Activated naive CD4-positive, alpha-beta T cell treated with anti-CD3 and anti-CD28 coated beads for 36 hours (primary cell): Measurements from ENCODE around the gene C19orf12. TPM values are rescaled to one million over a fixed set of nuclear protein-coding genes. Genes with fewer than 3 reads are reported as not detected.

ENCODE experiments used
- CTCF ChIA-PET: fragments of 350-600 bp; sonication (Branson Sonifier 250); formaldehyde crosslinking; loops from one replicate; lab custom pipeline; 2021; ENCODE audit warnings: antibody characterized with exemption; lab: Charles Lee
- DNase-seq: peaks from one replicate; pipeline ENCODE4 v3.0.0-alpha.2; 2020
- H3K27ac Mint-ChIP-seq: one replicate; pipeline ENCODE4 v1.8.0; 2021; ENCODE audit warnings: mild to moderate bottlenecking, mixed read lengths
- H3K27me3 Mint-ChIP-seq: one replicate; pipeline ENCODE4 v1.8.0; 2021; ENCODE audit warnings: low read depth, mixed read lengths
- H3K36me3 Mint-ChIP-seq: one replicate; pipeline ENCODE4 v1.8.0; 2021; ENCODE audit warnings: low read depth, mixed read lengths
- H3K4me1 Mint-ChIP-seq: one replicate; pipeline ENCODE4 v1.8.0; 2021; ENCODE audit warnings: low read depth, mixed read lengths
- H3K4me3 Mint-ChIP-seq: one replicate; pipeline ENCODE4 v1.8.0; 2021; ENCODE audit warnings: mild to moderate bottlenecking, moderate library complexity, mixed read lengths
- H3K9me3 Mint-ChIP-seq: one replicate; pipeline ENCODE4 v1.8.0; 2021; ENCODE audit warnings: mixed read lengths
- intact Hi-C: fragments of 100-400 bp; cut with micrococcal nuclease; formaldehyde crosslinking; loops from one replicate; pipeline ENCODE4 v1.15.1; 2023
- total RNA-seq, 2 experiments: library from RNA; stranded (reverse); gene quantifications; one replicate each; pipeline ENCODE4 v1.2.3, GENCODE V29; 2021

C19orf12 gene
- total RNA-seq, 2 experiments from 2014 or later, result 21.6 to 24.3 TPM

- Mint-ChIP-seq H3K36me3 (no peaks in the 10 kb centered on the region), H3K4me1 (no peaks in the 10 kb centered on the region), H3K27me3 (no peaks in the 10 kb centered on the region), H3K4me3 (no peak overlapping the region), H3K9me3 (no peaks in the 10 kb centered on the region), H3K27ac (no peak overlapping the region)
- intact Hi-C loops, result no loop called here
- no peak for DNase-seq
- CTCF ChIA-PET, result interaction anchor here (0.9 to 1.6 kb wide), 4 partner anchors 8 to 121 kb away, joined by 3 to 7 read pairs (median 6); no protein-coding TSS in a partner anchor
These were observed 36.9 kb upstream of the C19orf12 start for GRCh38 chr19:29751932-29752331.

GRCh38 chr19:29750001-29750400 is 34.9 kb upstream of the C19orf12 start:
- intact Hi-C loops, result no loop called here
- H3K4me3 Mint-ChIP-seq, result no peak overlapping the region
- H3K27ac Mint-ChIP-seq, result no peak overlapping the region
- no peaks in the 10 kb centered on the region for H3K9me3 Mint-ChIP-seq
- H3K4me1 Mint-ChIP-seq, result no peaks in the 10 kb centered on the region
- no peaks in the 10 kb centered on the region for H3K27me3 Mint-ChIP-seq
- CTCF ChIA-PET, result interaction anchor here (0.7 to 1.3 kb wide), 2 partner anchors 9 to 15 kb away, joined by 4 to 8 read pairs; no protein-coding TSS in a partner anchor
- no peak for DNase-seq
- H3K36me3 Mint-ChIP-seq, result no peaks in the 10 kb centered on the region

GRCh38 chr19:29748996-29749849 is 34.2 kb upstream of the C19orf12 start:
- intact Hi-C loops, result no loop called here
- Mint-ChIP-seq H3K4me1 (no peaks in the 10 kb centered on the region), H3K36me3 (no peaks in the 10 kb centered on the region), H3K9me3 (no peaks in the 10 kb centered on the region), H3K27me3 (no peaks in the 10 kb centered on the region), H3K27ac (no peak overlapping the region), H3K4me3 (no peak overlapping the region)
- CTCF ChIA-PET, result interaction anchor here (0.7 to 1.3 kb wide), 2 partner anchors 10 to 16 kb away, joined by 4 to 8 read pairs; no protein-coding TSS in a partner anchor
- no peak for DNase-seq

GRCh38 chr19:29745253-29745652 is 30.2 kb upstream of the C19orf12 start:
- no peaks in the 10 kb centered on the region for H3K36me3 Mint-ChIP-seq
- no peaks in the 10 kb centered on the region for H3K27me3 Mint-ChIP-seq
- intact Hi-C loops, result no loop called here
- no peak overlapping the region for H3K4me3 Mint-ChIP-seq
- H3K9me3 Mint-ChIP-seq, result no peaks in the 10 kb centered on the region
- DNase-seq, result no peak
- no peaks in the 10 kb centered on the region for H3K4me1 Mint-ChIP-seq
- CTCF ChIA-PET, result no interaction called here
- H3K27ac Mint-ChIP-seq, result no peak overlapping the region

GRCh38 chr19:29743681-29744080 is 28.6 kb upstream of the C19orf12 start:
- CTCF ChIA-PET, result interaction anchor here (1.0 to 1.6 kb wide), 2 partner anchors 18 to 52 kb away, joined by 3 to 4 read pairs; no protein-coding TSS in a partner anchor
- Mint-ChIP-seq H3K27ac (no peak overlapping the region), H3K36me3 (no peaks in the 10 kb centered on the region), H3K9me3 (no peaks in the 10 kb centered on the region), H3K27me3 (no peaks in the 10 kb centered on the region), H3K4me1 (no peaks in the 10 kb centered on the region), H3K4me3 (no peak overlapping the region)
- intact Hi-C loops, result no loop called here
- DNase-seq, result no peak

DNA sequence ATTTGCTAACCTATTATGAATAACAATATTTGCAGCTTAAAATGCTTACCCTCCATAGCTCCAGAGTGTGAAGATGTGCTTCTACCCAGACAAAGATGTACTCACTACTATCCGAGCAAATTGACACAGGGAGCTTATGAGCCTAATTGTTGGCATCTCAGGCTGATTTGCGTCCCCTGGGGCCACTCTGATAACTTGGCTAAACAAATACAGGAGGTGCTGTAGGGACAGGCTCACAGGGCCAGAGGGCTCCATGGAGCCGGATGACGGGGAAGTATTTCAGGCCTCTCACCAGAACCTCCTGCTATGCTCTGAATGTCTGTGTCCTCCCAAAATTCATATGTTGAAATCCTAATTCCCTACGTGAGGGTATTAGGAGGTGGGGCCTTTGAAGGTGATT is 26.7 kb upstream of the C19orf12 start:
- H3K4me3 Mint-ChIP-seq, result no peak overlapping the region
- H3K4me1 Mint-ChIP-seq, result no peaks in the 10 kb centered on the region
- CTCF ChIA-PET, result interaction anchor here (0.6 to 2.0 kb wide), 2 partner anchors 11 to 106 kb away, joined by 4 to 9 read pairs; no protein-coding TSS in a partner anchor
- DNase-seq, result no peak
- intact Hi-C loops, result no loop called here
- H3K27me3 Mint-ChIP-seq, result no peaks in the 10 kb centered on the region
- H3K27ac Mint-ChIP-seq, result no peak overlapping the region
- H3K36me3 Mint-ChIP-seq, result no peaks in the 10 kb centered on the region
- no peaks in the 10 kb centered on the region for H3K9me3 Mint-ChIP-seq

- no peaks in the 10 kb centered on the region for H3K27me3 Mint-ChIP-seq
- H3K9me3 Mint-ChIP-seq, result no peaks in the 10 kb centered on the region
- DNase-seq, result no peak
- intact Hi-C loops, result no loop called here
- no peaks in the 10 kb centered on the region for H3K36me3 Mint-ChIP-seq
- CTCF ChIA-PET, result interaction anchor here (0.6 to 2.0 kb wide), 4 partner anchors 11 to 106 kb away, joined by 3 to 9 read pairs (median 4); no protein-coding TSS in a partner anchor
- no peak overlapping the region for H3K4me3 Mint-ChIP-seq
- H3K27ac Mint-ChIP-seq, result no peak overlapping the region
- no peaks in the 10 kb centered on the region for H3K4me1 Mint-ChIP-seq
These were observed 26.2 kb upstream of the C19orf12 start for GRCh38 chr19:29741226-29741625.

DNA sequence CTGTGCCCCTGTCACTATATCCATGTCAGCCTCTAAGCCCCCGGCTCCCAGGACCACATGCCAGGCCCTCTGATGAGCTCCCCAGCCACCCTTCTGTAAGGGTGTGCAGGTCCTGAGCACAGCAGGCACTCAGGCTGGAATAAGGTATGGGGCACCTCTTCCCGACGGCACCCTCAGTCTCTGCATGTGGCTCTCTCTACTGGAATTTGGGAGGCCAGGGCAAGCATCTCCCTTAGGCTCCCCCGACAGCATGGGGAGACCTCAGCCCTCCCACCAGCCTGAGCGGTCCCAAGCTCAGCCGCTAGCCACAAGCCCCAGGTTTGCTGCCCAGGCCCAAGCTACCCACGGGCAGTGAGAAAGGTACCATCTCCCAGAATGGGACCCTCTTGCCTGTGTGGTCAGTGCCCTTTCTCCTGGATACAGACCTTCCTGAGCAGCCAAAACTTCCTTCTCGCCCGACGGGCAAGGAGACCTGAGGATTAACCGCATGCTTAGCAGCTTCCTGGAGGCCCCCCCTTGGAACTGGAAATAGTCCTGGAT is 22.5 kb upstream of the C19orf12 start:
- Mint-ChIP-seq H3K36me3 (no peaks in the 10 kb centered on the region), H3K4me3 (no peak overlapping the region), H3K9me3 (no peaks in the 10 kb centered on the region), H3K27me3 (no peaks in the 10 kb centered on the region), H3K4me1 (no peaks in the 10 kb centered on the region), H3K27ac (no peak overlapping the region)
- DNase-seq, result no peak
- intact Hi-C loops, result no loop called here
- CTCF ChIA-PET, result no interaction called here

DNA sequence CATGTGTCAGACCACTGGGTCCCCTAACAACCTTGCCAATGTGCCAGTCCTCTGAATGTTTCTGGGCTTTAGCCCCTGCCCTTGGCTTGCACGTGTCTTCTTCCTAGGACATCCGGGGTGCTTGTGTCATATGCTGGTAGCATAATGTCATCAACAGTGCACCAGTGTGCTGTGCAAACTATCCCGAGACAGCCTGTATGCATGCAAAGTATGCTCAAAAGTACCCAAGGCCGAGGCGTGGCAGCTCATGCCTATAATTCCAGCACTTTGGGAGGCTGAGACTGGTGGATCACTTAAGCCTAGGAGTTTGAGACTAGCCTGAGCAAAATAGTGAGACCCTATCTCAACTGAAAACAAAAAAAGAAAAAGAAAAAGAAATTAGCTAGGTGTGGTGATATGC is 20.8 kb upstream of the C19orf12 start:
- CTCF ChIA-PET, result interaction anchor here (1.1 kb wide), 1 partner anchor 122 kb away, joined by 3 read pairs; no protein-coding TSS in a partner anchor
- no peaks in the 10 kb centered on the region for H3K36me3 Mint-ChIP-seq

GRCh38 chr19:29731331-29731850 is 16.3 kb upstream of the C19orf12 start:
- no peaks in the 10 kb centered on the region for H3K4me1 Mint-ChIP-seq
- H3K9me3 Mint-ChIP-seq, result no peaks in the 10 kb centered on the region
- CTCF ChIA-PET, result interaction anchor here (0.6 to 4.7 kb wide), 7 partner anchors 9 to 163 kb away, joined by 3 to 73 read pairs (median 3); no protein-coding TSS in a partner anchor
- intact Hi-C loops, result loop anchor here (5.0 kb wide), 1 partner anchor 921 kb away; no protein-coding TSS in a partner anchor
- H3K4me3 Mint-ChIP-seq, result no peak overlapping the region
- no peak for DNase-seq
- no peaks in the 10 kb centered on the region for H3K36me3 Mint-ChIP-seq
- no peaks in the 10 kb centered on the region for H3K27me3 Mint-ChIP-seq
- H3K27ac Mint-ChIP-seq, result no peak overlapping the region

More for the DNA sequence above, 20.8 kb upstream of the C19orf12 start:
- Mint-ChIP-seq H3K9me3 (no peaks in the 10 kb centered on the region), H3K4me1 (no peaks in the 10 kb centered on the region), H3K27me3 (no peaks in the 10 kb centered on the region), H3K27ac (no peak overlapping the region), H3K4me3 (no peak overlapping the region)
- intact Hi-C loops, result no loop called here
- DNase-seq, result no peak

DNA sequence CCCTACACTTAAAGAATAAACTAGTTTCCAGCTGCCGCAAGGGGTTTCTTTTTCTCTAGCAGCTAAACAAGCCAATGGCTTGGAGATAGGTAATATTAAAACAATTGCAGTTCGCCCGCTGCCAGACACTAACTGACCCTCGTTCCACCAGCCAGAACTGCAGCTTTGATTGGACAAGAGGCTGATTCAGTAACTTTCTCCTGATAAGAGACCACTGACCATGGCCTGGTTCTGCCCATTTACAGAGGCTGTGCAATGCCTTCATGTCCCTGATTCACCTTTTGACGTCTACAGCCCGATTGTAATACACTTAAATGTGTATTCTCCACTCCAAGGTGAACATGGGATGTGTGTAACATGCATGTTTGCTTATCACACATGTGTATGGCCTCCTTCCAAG is 12.8 kb upstream of the C19orf12 start:
- no peak overlapping the region for H3K27ac Mint-ChIP-seq
- DNase-seq, result no peak
- no peaks in the 10 kb centered on the region for H3K36me3 Mint-ChIP-seq
- peaks cover 11% of the 10 kb centered on the region for H3K4me1 Mint-ChIP-seq
- no peaks in the 10 kb centered on the region for H3K27me3 Mint-ChIP-seq
- no peak overlapping the region for H3K4me3 Mint-ChIP-seq
- intact Hi-C loops, result no loop called here
- H3K9me3 Mint-ChIP-seq, result no peaks in the 10 kb centered on the region
- CTCF ChIA-PET, result interaction anchor here (0.7 to 4.7 kb wide), 6 partner anchors 12 to 920 kb away, joined by 3 to 73 read pairs (median 4); no protein-coding TSS in a partner anchor

DNA sequence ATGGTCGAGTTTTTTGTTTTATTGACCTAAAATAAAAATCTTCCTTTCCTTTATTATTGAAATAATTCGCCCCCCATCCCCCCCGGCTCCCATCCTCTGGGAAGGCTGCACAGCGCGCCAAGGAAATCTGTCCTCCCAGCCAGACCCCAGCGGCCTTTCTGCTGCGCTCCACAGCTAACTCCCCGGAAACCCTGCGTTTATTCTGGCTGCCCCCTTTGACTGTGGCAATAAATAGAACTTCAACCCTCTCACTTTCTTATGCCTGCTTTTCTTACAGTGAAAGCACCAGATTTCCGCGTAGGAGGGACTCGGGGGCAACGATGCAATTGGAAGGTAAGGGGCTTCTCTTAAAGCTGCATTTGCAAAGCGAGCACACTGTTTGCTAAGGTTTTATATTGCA is 9.7 kb upstream of the C19orf12 start:
- Mint-ChIP-seq H3K36me3 (no peaks in the 10 kb centered on the region), H3K27me3 (no peaks in the 10 kb centered on the region), H3K27ac (no peak overlapping the region), H3K4me1 (peaks cover 11% of the 10 kb centered on the region), H3K9me3 (no peaks in the 10 kb centered on the region), H3K4me3 (no peak overlapping the region)
- CTCF ChIA-PET, result interaction anchor here (1.4 to 2.9 kb wide), 2 partner anchors 8 to 16 kb away, joined by 3 to 18 read pairs; no protein-coding TSS in a partner anchor
- DNase-seq, result no peak
- intact Hi-C loops, result no loop called here
